Gastrocnemius medialis (tissue), 4 donors: ENCODE data around the gene SLC17A9.

Source experiments
- POLR2A ChIP-seq, 2 donors: fragments of 450-650 bp; IDR thresholded peaks; one replicate each; pipeline ENCODE4 v1.6.1; 2017; ENCODE audit warnings: antibody characterized with exemption in 2 of 2, mild to moderate bottlenecking in 2 of 2, moderate library complexity in 2 of 2
- TF ChIP-seq, protein P1 (sequence below), 5 experiments: fragments of 450-650 bp in 3 of 5; fragments of 200-600 bp in 2 of 5; sonication (generic) in 2 of 5; IDR thresholded peaks in 4 of 5; conservative IDR thresholded peaks in 1 of 5; 1 replicate in 4 of 5; 2 replicates in 1 of 5; pipeline ENCODE4 v1.5.1; 2016 to 2019; ENCODE audit warnings: antibody characterized with exemption in 5 of 5, mild to moderate bottlenecking in 3 of 5, moderate library complexity in 3 of 5

DNA sequence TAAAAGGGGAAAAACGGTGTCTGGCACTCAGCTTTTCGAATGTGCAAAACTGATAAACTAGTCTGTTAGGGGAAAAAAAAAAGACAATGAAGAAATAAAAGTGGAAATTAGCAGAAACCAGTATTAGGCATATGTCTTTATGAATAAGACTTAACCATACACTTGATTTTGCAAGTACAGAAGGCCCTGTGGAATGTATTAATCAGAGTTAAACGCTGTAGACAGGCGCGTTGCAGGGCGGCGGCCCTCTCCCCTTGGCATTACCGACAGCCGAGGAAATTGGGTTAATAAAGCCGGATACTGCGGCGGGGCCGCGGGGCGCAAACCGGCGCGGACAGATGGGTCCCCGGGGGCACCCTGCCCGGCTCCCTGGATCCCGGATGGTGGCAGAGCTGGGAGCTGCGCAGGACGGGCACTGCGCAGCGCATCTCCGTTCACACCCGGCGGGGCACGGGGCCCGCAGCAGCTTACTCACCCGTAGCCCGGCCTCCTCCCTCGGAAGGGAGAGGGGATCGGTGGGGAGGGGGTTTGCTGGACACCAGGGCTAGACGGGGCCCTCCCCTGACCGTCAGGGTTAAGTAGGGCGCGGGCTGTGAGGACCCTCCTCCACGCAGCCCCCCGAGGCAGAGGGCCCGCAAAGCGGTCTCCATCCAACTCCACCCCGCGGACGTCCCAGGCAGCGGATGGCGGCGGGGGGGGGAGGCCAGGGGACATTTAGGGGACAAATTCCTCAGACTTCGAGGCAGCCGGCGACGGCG is 52.3 kb downstream of the SLC17A9 start:
- TF ChIP-seq, protein P1, sequence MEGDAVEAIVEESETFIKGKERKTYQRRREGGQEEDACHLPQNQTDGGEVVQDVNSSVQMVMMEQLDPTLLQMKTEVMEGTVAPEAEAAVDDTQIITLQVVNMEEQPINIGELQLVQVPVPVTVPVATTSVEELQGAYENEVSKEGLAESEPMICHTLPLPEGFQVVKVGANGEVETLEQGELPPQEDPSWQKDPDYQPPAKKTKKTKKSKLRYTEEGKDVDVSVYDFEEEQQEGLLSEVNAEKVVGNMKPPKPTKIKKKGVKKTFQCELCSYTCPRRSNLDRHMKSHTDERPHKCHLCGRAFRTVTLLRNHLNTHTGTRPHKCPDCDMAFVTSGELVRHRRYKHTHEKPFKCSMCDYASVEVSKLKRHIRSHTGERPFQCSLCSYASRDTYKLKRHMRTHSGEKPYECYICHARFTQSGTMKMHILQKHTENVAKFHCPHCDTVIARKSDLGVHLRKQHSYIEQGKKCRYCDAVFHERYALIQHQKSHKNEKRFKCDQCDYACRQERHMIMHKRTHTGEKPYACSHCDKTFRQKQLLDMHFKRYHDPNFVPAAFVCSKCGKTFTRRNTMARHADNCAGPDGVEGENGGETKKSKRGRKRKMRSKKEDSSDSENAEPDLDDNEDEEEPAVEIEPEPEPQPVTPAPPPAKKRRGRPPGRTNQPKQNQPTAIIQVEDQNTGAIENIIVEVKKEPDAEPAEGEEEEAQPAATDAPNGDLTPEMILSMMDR (IDR thresholded peaks at IDR 0.05 in 4 of 5, conservative IDR thresholded peaks at IDR 0.05 in 1 of 5): no peak
- no peak for TF ChIP-seq POLR2A (IDR thresholded peaks at IDR 0.05)
